Muscle layer of duodenum (tissue), 2 donors: ENCODE data around the gene TACC3.
A peak's percentile ranks its signal among the peaks of the same experiment; 100 is the strongest.

Experiments
- H3K27ac ChIP-seq: one replicate; pipeline ENCODE4 v1.7.0; 2013; ENCODE audit warnings: mild to moderate bottlenecking, low read length
- H3K27me3 ChIP-seq: one replicate; pipeline ENCODE4 v1.7.0; 2013; ENCODE audit warnings: low read depth, mild to moderate bottlenecking, control low read depth, low read length
- H3K36me3 ChIP-seq, 2 donors: one replicate each; pipeline ENCODE4 v1.7.0; 2013; ENCODE audit warnings: low read length in 2 of 2, control low read depth in 1 of 2, mild to moderate bottlenecking in 1 of 2; ENCODE audit not compliant: insufficient read depth in 2 of 2, control insufficient read depth in 1 of 2
- H3K4me1 ChIP-seq, 2 donors: one replicate each; pipeline ENCODE4 v1.7.0; 2013; ENCODE audit warnings: low read length in 2 of 2, mild to moderate bottlenecking in 2 of 2, control low read depth in 1 of 2, moderate library complexity in 1 of 2; ENCODE audit not compliant: insufficient read depth in 2 of 2, control insufficient read depth in 1 of 2
- H3K4me3 ChIP-seq, 2 donors: one replicate each; pipeline ENCODE4 v1.7.0; 2013; ENCODE audit warnings: low read length in 2 of 2, low read depth in 1 of 2, mild to moderate bottlenecking in 1 of 2
- H3K9me3 ChIP-seq, 2 donors: one replicate each; pipeline ENCODE4 v1.7.0; 2013; ENCODE audit warnings: low read length in 2 of 2, control low read depth in 1 of 2, mild to moderate bottlenecking in 1 of 2; ENCODE audit not compliant: control insufficient read depth in 1 of 2
- donor health status: healthy.

TACC3 gene

GRCh38 chr4:1793496-1793840 is 72.1 kb downstream of the TACC3 start:
- Histone ChIP-seq H3K9me3 (no peaks in the 10 kb centered on the region), H3K27me3 (peaks cover 9% of the 10 kb centered on the region), H3K36me3 (no peaks in the 10 kb centered on the region), H3K27ac (no peak overlapping the region), H3K4me1 (peaks cover 0 to 20% of the 10 kb centered on the region in 2 donors), H3K4me3 (peak overlapping the region in 1 of 2 donors; percentile 40)

- peak overlapping the region; percentile 3 to 55 for H3K4me3 ChIP-seq
- H3K4me1 ChIP-seq, result peaks cover 0 to 20% of the 10 kb centered on the region in 2 donors
- H3K9me3 ChIP-seq, result no peaks in the 10 kb centered on the region
- H3K36me3 ChIP-seq, result no peaks in the 10 kb centered on the region
- no peak overlapping the region for H3K27ac ChIP-seq
- H3K27me3 ChIP-seq, result peaks cover 9% of the 10 kb centered on the region
These were observed 72.9 kb downstream of the TACC3 start for GRCh38 chr4:1793940-1794808.
